Measurements from ENCODE around the gene PCBD1.

The PCBD1 gene

DNA sequence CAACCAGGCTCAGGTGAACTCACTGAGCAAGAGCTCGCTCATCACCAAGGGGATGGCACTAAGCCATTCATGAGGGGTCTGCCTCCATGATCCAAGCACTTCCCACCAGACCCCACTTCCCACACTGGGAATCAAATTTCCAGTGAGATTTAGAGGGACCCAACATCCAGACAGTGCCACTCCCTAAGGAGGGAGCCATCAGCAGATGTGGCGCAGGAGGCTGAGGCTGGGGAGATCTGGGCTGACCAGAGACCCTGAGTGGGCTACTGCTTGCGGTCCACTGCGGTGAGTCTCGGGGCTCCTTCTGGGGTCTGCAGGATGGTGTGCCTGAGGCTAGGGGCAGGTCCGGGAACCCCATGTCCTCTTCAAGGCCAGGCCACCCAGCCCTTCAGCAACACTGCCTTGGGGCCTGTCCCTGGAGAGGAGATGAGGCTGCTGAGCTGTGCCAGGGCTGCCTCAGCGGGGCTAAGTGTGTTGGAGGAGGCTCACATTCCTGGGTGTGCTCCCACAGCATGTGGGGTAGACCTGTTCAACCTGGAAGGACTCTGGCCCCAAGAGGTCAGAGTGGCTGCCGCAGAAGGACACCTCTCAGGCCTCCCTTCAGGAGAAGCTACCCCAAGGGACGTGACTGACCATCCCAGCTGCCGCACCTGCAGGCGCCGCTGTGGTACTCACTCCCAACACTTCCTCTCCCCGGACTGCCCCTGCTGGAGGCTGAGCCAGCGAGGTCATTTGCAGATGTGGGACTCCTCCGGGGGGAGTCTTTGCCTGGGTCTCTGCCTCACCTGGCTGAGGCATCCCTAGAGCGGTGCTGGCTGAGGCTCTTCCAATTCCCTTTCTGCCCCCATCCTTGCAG lies 22.3 kb upstream of the PCBD1 start:
- no peak overlapping the region for H3K27ac ChIP-seq (ENCODE audit: low read depth in 2 of 2, low read length in 2 of 2)
- no peaks in the 10 kb centered on the region for H3K27me3 ChIP-seq (ENCODE audit: control insufficient read depth in 2 of 2, insufficient read depth in 2 of 2, low read length in 2 of 2)
- no peak overlapping the region for H3K9ac ChIP-seq (ENCODE audit: low read depth in 1 of 2, low read length in 2 of 2)
- H3K4me1 ChIP-seq (ENCODE audit: control insufficient read depth in 2 of 2, insufficient read depth in 2 of 2, low read length in 2 of 2), result peaks cover 6 to 15% of the 10 kb centered on the region in 2 donors
- no peaks in the 10 kb centered on the region for H3K9me3 ChIP-seq (ENCODE audit: control insufficient read depth in 2 of 2, low read length in 2 of 2)
- no peak overlapping the region for H3K4me3 ChIP-seq (ENCODE audit: low read length in 2 of 2)
- H3K36me3 ChIP-seq (ENCODE audit: control insufficient read depth in 2 of 2, insufficient read depth in 2 of 2, low read length in 2 of 2), result no peaks in the 10 kb centered on the region

DNA sequence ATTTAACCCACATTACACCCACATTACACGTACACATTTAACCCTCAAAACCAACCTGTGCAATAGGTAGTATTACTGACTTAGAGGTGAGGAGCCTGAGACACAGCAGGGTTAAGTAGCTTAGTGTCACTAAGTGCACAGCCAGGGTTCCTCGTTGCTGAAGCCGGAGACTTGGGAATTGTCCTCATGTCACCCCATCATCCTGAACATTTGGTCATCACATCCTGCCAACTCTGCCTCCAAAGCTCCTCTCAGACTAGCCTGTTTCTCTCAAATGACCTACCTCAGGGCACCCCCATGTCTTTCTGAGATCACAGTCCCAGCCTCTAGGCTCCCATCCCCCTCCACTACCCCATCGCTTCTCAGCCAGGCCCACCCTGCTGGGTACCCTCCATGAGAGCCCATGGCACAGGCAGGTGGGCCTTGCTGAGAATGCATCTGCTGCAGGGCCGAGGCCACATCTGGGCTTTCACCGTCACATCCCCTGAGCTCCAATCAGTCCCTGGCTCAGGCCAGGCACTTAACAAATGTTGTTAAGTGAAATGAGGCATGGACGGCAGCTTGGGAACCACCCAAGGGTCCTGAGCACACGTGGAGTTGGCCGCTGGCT lies 21.1 kb upstream of the PCBD1 start:
- Histone ChIP-seq H3K27me3 (ENCODE audit: control insufficient read depth in 2 of 2, insufficient read depth in 2 of 2, low read length in 2 of 2) (no peaks in the 10 kb centered on the region), H3K4me3 (ENCODE audit: low read length in 2 of 2) (no peak overlapping the region), H3K9ac (ENCODE audit: low read depth in 1 of 2, low read length in 2 of 2) (no peak overlapping the region), H3K36me3 (ENCODE audit: control insufficient read depth in 2 of 2, insufficient read depth in 2 of 2, low read length in 2 of 2) (no peaks in the 10 kb centered on the region), H3K4me1 (ENCODE audit: control insufficient read depth in 2 of 2, insufficient read depth in 2 of 2, low read length in 2 of 2) (peaks cover 6 to 15% of the 10 kb centered on the region in 2 donors), H3K27ac (ENCODE audit: low read depth in 2 of 2, low read length in 2 of 2) (no peak overlapping the region), H3K9me3 (ENCODE audit: control insufficient read depth in 2 of 2, low read length in 2 of 2) (no peaks in the 10 kb centered on the region)

GRCh38 chr10:70908406-70909296 lies 20.3 kb upstream of the PCBD1 start:
- Histone ChIP-seq H3K9me3 (ENCODE audit: control insufficient read depth in 2 of 2, low read length in 2 of 2) (no peaks in the 10 kb centered on the region), H3K36me3 (ENCODE audit: control insufficient read depth in 2 of 2, insufficient read depth in 2 of 2, low read length in 2 of 2) (no peaks in the 10 kb centered on the region), H3K9ac (ENCODE audit: low read depth in 1 of 2, low read length in 2 of 2) (no peak overlapping the region), H3K27ac (ENCODE audit: low read depth in 2 of 2, low read length in 2 of 2) (no peak overlapping the region), H3K27me3 (ENCODE audit: control insufficient read depth in 2 of 2, insufficient read depth in 2 of 2, low read length in 2 of 2) (no peaks in the 10 kb centered on the region), H3K4me3 (ENCODE audit: low read length in 2 of 2) (no peak overlapping the region), H3K4me1 (ENCODE audit: control insufficient read depth in 2 of 2, insufficient read depth in 2 of 2, low read length in 2 of 2) (peaks cover 6 to 15% of the 10 kb centered on the region in 2 donors)

- no peak overlapping the region for H3K4me3 ChIP-seq (ENCODE audit: low read length in 2 of 2)
- no peaks in the 10 kb centered on the region for H3K36me3 ChIP-seq (ENCODE audit: control insufficient read depth in 2 of 2, insufficient read depth in 2 of 2, low read length in 2 of 2)
- H3K27ac ChIP-seq (ENCODE audit: low read depth in 2 of 2, low read length in 2 of 2), result no peak overlapping the region
- H3K9ac ChIP-seq (ENCODE audit: low read depth in 1 of 2, low read length in 2 of 2), result no peak overlapping the region
- H3K27me3 ChIP-seq (ENCODE audit: control insufficient read depth in 2 of 2, insufficient read depth in 2 of 2, low read length in 2 of 2), result no peaks in the 10 kb centered on the region
- H3K9me3 ChIP-seq (ENCODE audit: control insufficient read depth in 2 of 2, low read length in 2 of 2), result no peaks in the 10 kb centered on the region
- peaks cover 6 to 15% of the 10 kb centered on the region in 2 donors for H3K4me1 ChIP-seq (ENCODE audit: control insufficient read depth in 2 of 2, insufficient read depth in 2 of 2, low read length in 2 of 2)
Observed at GRCh38 chr10:70907637-70908405, 19.5 kb upstream of the PCBD1 start.

- Histone ChIP-seq H3K36me3 (ENCODE audit: control insufficient read depth in 2 of 2, insufficient read depth in 2 of 2, low read length in 2 of 2) (no peaks in the 10 kb centered on the region), H3K9ac (ENCODE audit: low read depth in 1 of 2, low read length in 2 of 2) (peak overlapping the region in 1 of 2 donors; percentile 21), H3K9me3 (ENCODE audit: control insufficient read depth in 2 of 2, low read length in 2 of 2) (no peaks in the 10 kb centered on the region), H3K27ac (ENCODE audit: low read depth in 2 of 2, low read length in 2 of 2) (no peak overlapping the region), H3K4me1 (ENCODE audit: control insufficient read depth in 2 of 2, insufficient read depth in 2 of 2, low read length in 2 of 2) (peaks cover 6 to 15% of the 10 kb centered on the region in 2 donors), H3K27me3 (ENCODE audit: control insufficient read depth in 2 of 2, insufficient read depth in 2 of 2, low read length in 2 of 2) (no peaks in the 10 kb centered on the region), H3K4me3 (ENCODE audit: low read length in 2 of 2) (no peak overlapping the region)
Observed at GRCh38 chr10:70906953-70907636, 18.7 kb upstream of the PCBD1 start.

GRCh38 chr10:70906031-70906783 lies 17.8 kb upstream of the PCBD1 start:
- H3K27me3 ChIP-seq (ENCODE audit: control insufficient read depth in 2 of 2, insufficient read depth in 2 of 2, low read length in 2 of 2), result no peaks in the 10 kb centered on the region
- H3K9me3 ChIP-seq (ENCODE audit: control insufficient read depth in 2 of 2, low read length in 2 of 2), result no peaks in the 10 kb centered on the region
- no peak overlapping the region for H3K27ac ChIP-seq (ENCODE audit: low read depth in 2 of 2, low read length in 2 of 2)
- H3K4me3 ChIP-seq (ENCODE audit: low read length in 2 of 2), result no peak overlapping the region
- H3K4me1 ChIP-seq (ENCODE audit: control insufficient read depth in 2 of 2, insufficient read depth in 2 of 2, low read length in 2 of 2), result peaks cover 6 to 15% of the 10 kb centered on the region in 2 donors
- H3K9ac ChIP-seq (ENCODE audit: low read depth in 1 of 2, low read length in 2 of 2), result no peak overlapping the region
- H3K36me3 ChIP-seq (ENCODE audit: control insufficient read depth in 2 of 2, insufficient read depth in 2 of 2, low read length in 2 of 2), result no peaks in the 10 kb centered on the region

- H3K9me3 ChIP-seq (ENCODE audit: control insufficient read depth in 2 of 2, low read length in 2 of 2), result no peaks in the 10 kb centered on the region
- no peak overlapping the region for H3K27ac ChIP-seq (ENCODE audit: low read depth in 2 of 2, low read length in 2 of 2)
- H3K9ac ChIP-seq (ENCODE audit: low read depth in 1 of 2, low read length in 2 of 2), result no peak overlapping the region
- no peaks in the 10 kb centered on the region for H3K36me3 ChIP-seq (ENCODE audit: control insufficient read depth in 2 of 2, insufficient read depth in 2 of 2, low read length in 2 of 2)
- no peak overlapping the region for H3K4me3 ChIP-seq (ENCODE audit: low read length in 2 of 2)
- no peaks in the 10 kb centered on the region for H3K27me3 ChIP-seq (ENCODE audit: control insufficient read depth in 2 of 2, insufficient read depth in 2 of 2, low read length in 2 of 2)
- H3K4me1 ChIP-seq (ENCODE audit: control insufficient read depth in 2 of 2, insufficient read depth in 2 of 2, low read length in 2 of 2), result peaks cover 6 to 15% of the 10 kb centered on the region in 2 donors
Observed at GRCh38 chr10:70905071-70906021, 17.0 kb upstream of the PCBD1 start.

DNA sequence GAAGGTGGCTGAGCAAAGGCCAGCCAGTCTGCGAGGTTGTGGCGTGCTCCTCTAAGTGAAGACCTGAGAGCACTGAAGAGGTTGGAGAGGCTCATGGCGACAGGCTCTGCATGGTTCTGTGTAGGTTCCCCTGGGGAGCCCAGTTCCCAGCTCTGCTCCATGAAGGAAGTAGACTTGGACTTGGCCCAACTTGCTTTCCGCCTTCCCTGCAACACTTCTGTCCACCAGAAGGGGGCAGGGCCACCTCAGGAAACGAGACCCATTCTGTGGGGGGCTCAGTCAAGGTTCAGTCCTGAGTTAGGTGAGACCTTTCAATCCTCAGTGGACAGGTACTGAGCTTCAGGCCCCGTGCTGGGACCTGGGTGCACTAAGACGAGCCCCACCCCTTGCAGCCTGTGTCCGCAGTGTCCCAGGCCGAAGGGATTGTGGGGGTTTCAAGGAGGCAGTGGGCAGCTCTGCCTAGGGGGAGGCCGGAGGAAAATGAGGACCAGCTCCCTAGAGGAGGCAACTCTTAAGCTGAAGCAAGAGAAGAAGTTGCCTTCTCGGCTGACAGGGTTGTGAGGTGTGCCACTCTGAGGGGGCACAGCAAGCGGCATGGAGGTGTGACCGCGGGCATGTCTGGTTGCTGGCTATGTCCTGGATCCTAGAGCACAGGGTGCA lies 15.0 kb upstream of the PCBD1 start:
- Histone ChIP-seq H3K27me3 (ENCODE audit: control insufficient read depth in 2 of 2, insufficient read depth in 2 of 2, low read length in 2 of 2) (no peaks in the 10 kb centered on the region), H3K9me3 (ENCODE audit: control insufficient read depth in 2 of 2, low read length in 2 of 2) (no peaks in the 10 kb centered on the region), H3K36me3 (ENCODE audit: control insufficient read depth in 2 of 2, insufficient read depth in 2 of 2, low read length in 2 of 2) (no peaks in the 10 kb centered on the region), H3K4me1 (ENCODE audit: control insufficient read depth in 2 of 2, insufficient read depth in 2 of 2, low read length in 2 of 2) (peaks cover 6 to 15% of the 10 kb centered on the region in 2 donors), H3K9ac (ENCODE audit: low read depth in 1 of 2, low read length in 2 of 2) (no peak overlapping the region), H3K27ac (ENCODE audit: low read depth in 2 of 2, low read length in 2 of 2) (no peak overlapping the region), H3K4me3 (ENCODE audit: low read length in 2 of 2) (no peak overlapping the region)

Data from mucosa of rectum (tissue), 2 donors.